Vagina (tissue), 2 donors: ENCODE measurements around the gene CFAP99.

Source experiments
- CTCF ChIP-seq, 3 experiments: fragments of 450-650 bp in 2 of 3; fragments of 200-600 bp in 1 of 3; sonication (generic) in 1 of 3; IDR thresholded peaks; one replicate each; pipeline ENCODE4 v1.5.1; 2017 to 2019; ENCODE audit warnings: antibody characterized with exemption in 3 of 3, mild to moderate bottlenecking in 2 of 3, moderate library complexity in 2 of 3
- POLR2AphosphoS5 ChIP-seq, 2 donors: sonication (generic); formaldehyde crosslinking; IDR thresholded peaks; one replicate each; pipeline ENCODE4 v1.9.0; 2017; ENCODE audit warnings: antibody characterized with exemption in 2 of 2, mild to moderate bottlenecking in 2 of 2, low read depth in 1 of 2; ENCODE audit not compliant: insufficient read depth in 1 of 2

- TF ChIP-seq CTCF (IDR thresholded peaks at IDR 0.05) = no peak
- no peak for TF ChIP-seq POLR2AphosphoS5 (IDR thresholded peaks at IDR 0.05; ENCODE audit: insufficient read depth in 1 of 2, low read depth in 1 of 2)
Measured at GRCh38 chr4:2412534-2412884, 6.2 kb upstream of the CFAP99 start.
